HepG2 (cell line): Measurements from ENCODE around the gene MEIG1. TPM values are rescaled to one million over a fixed set of nuclear protein-coding genes. Genes with fewer than 3 reads are reported as not detected.

Experiments used
- ATM ChIP-seq: fragments of 450-650 bp; IDR thresholded peaks from 2 replicates; pipeline ENCODE4 v1.7.1; 2017; ENCODE audit warnings: mild to moderate bottlenecking, borderline replicate concordance
- CBX5 ChIP-seq: sonication (generic); formaldehyde crosslinking; IDR thresholded peaks from 2 replicates; pipeline ENCODE4 v1.4.0; 2020; ENCODE audit warnings: missing genetic modification reagents, borderline replicate concordance
- DRAP1 ChIP-seq: IDR thresholded peaks from 2 replicates; pipeline ENCODE4 v1.6.1; 2016; ENCODE audit warnings: missing genetic modification reagents, missing compliant biosample characterization
- FOSL1 ChIP-seq: sonication (generic); formaldehyde crosslinking; IDR thresholded peaks from 2 replicates; pipeline ENCODE4 v1.9.0; 2021; ENCODE audit warnings: missing genetic modification reagents, borderline replicate concordance
- HMGXB4 ChIP-seq, 2 experiments: sonication (generic) in 1 of 2; formaldehyde crosslinking in 1 of 2; IDR thresholded peaks; 2 replicates each; pipeline versions ENCODE4 v1.4.0 to v1.6.1; 2018 to 2020; ENCODE audit warnings: missing genetic modification reagents in 2 of 2, borderline replicate concordance in 1 of 2, low read depth in 1 of 2, mild to moderate bottlenecking in 1 of 2, missing biosample characterization in 1 of 2
- HNRNPLL ChIP-seq: fragments of 200-400 bp; formaldehyde crosslinking; IDR thresholded peaks from 2 replicates; pipeline ENCODE4 v1.6.1; 2017; ENCODE audit warnings: mild to moderate bottlenecking, low read depth, low read length; ENCODE audit not compliant: poor library complexity, severe bottlenecking
- KDM3A ChIP-seq: IDR thresholded peaks from 2 replicates; pipeline ENCODE4 v1.6.1; 2018; ENCODE audit warnings: low read depth, missing compliant biosample characterization
- MED1 ChIP-seq: sonication (generic); formaldehyde crosslinking; IDR thresholded peaks from 2 replicates; pipeline ENCODE4 v1.4.0; 2020; ENCODE audit warnings: missing genetic modification reagents
- NRL ChIP-seq: sonication (generic); formaldehyde crosslinking; IDR thresholded peaks from 2 replicates; pipeline ENCODE4 v1.5.0; 2020; ENCODE audit warnings: missing genetic modification reagents, mild to moderate bottlenecking, moderate library complexity, borderline replicate concordance
- PHF21A ChIP-seq: sonication (generic); formaldehyde crosslinking; IDR thresholded peaks from 2 replicates; pipeline ENCODE4 v1.5.0; 2020; ENCODE audit warnings: mild to moderate bottlenecking, missing genetic modification reagents
- POLR2A ChIP-seq, 2 experiments: IDR thresholded peaks; 2 replicates each; pipeline ENCODE4 v1.6.1; 2011; ENCODE audit warnings: low read depth in 2 of 2, low read length in 2 of 2, mild to moderate bottlenecking in 1 of 2, moderate library complexity in 1 of 2; ENCODE audit not compliant: insufficient read depth in 1 of 2
- SALL1 ChIP-seq: sonication (generic); formaldehyde crosslinking; IDR thresholded peaks from 2 replicates; pipeline ENCODE4 v1.8.0; 2022; ENCODE audit warnings: mild to moderate bottlenecking, missing genetic modification reagents
- SNRNP70 ChIP-seq: fragments of 200-400 bp; formaldehyde crosslinking; IDR thresholded peaks from 2 replicates; pipeline ENCODE4 v1.6.1; 2017; ENCODE audit warnings: mild to moderate bottlenecking, low read depth, low read length, moderate library complexity
- THAP11 ChIP-seq: IDR thresholded peaks from 2 replicates; pipeline ENCODE4 v1.6.1; 2016; ENCODE audit warnings: missing biosample characterization, missing genetic modification reagents
- TMF1 ChIP-seq: sonication (generic); formaldehyde crosslinking; IDR thresholded peaks from 2 replicates; pipeline ENCODE4 v1.8.1; 2022; ENCODE audit warnings: low read depth, missing genetic modification reagents
- ZBTB21 ChIP-seq: sonication (generic); formaldehyde crosslinking; IDR thresholded peaks from 2 replicates; pipeline ENCODE4 v1.4.0; 2020; ENCODE audit warnings: missing genetic modification reagents
- ZBTB39 ChIP-seq: sonication (generic); formaldehyde crosslinking; IDR thresholded peaks from 2 replicates; pipeline ENCODE4 v1.5.0; 2020; ENCODE audit warnings: missing genetic modification reagents
- ZBTB7B ChIP-seq: sonication (generic); formaldehyde crosslinking; IDR thresholded peaks from 2 replicates; pipeline ENCODE4 v1.4.0; 2020; ENCODE audit warnings: missing genetic modification reagents
- ZNF225 ChIP-seq: sonication (generic); formaldehyde crosslinking; IDR thresholded peaks from 2 replicates; pipeline ENCODE4 v1.4.0; 2020; ENCODE audit warnings: mild to moderate bottlenecking, missing genetic modification reagents
- ZNF446 ChIP-seq: sonication (generic); formaldehyde crosslinking; IDR thresholded peaks from 2 replicates; pipeline ENCODE4 v1.5.0; 2020; ENCODE audit warnings: mild to moderate bottlenecking, missing genetic modification reagents
- ZNF614 ChIP-seq: IDR thresholded peaks from 2 replicates; pipeline ENCODE4 v1.6.1; 2018; ENCODE audit warnings: missing biosample characterization, missing genetic modification reagents, inconsistent platforms, borderline replicate concordance
- ZSCAN31 ChIP-seq: sonication (generic); formaldehyde crosslinking; IDR thresholded peaks from 2 replicates; pipeline ENCODE4 v1.5.0; 2020; ENCODE audit warnings: low read depth, mild to moderate bottlenecking, missing genetic modification reagents
- polyA plus RNA-seq, 8 experiments: library from polyadenylated mRNA; depleted of rRNA in 3 of 8; stranded (reverse) in 7 of 8; unstranded in 1 of 8; fragments of >200 nt; fragmentation: Illumina TruSeq in 4 of 8; extraction: Trizol in 4 of 8; gene quantifications; 2 replicates each; pipeline versions ENCODE4 v1.2.1 to v1.2.3, GENCODE V29; 2011 to 2016; ENCODE audit warnings: low read depth in 4 of 8, missing spikeins in 1 of 8, mixed read lengths in 1 of 8; ENCODE audit not compliant: insufficient read depth in 1 of 8
- total RNA-seq, 5 experiments: library from RNA; depleted of rRNA; stranded (reverse); fragments of >200 nt; fragmentation: Illumina TruSeq; extraction: Trizol; gene quantifications; 2 replicates each; pipeline ENCODE4 v1.2.3, GENCODE V29; 2016; ENCODE audit warnings: low read depth in 1 of 5
- TF ChIP-seq, protein P1 (sequence below): IDR thresholded peaks from 2 replicates; pipeline ENCODE4 v1.6.1; 2016
- TF ChIP-seq, protein P2 (sequence below): sonication (generic); formaldehyde crosslinking; IDR thresholded peaks from 2 replicates; pipeline ENCODE4 v1.8.1; 2023; ENCODE audit warnings: missing genetic modification reagents, mild to moderate bottlenecking, borderline replicate concordance
- TF ChIP-seq, protein P3 (sequence below): sonication (generic); formaldehyde crosslinking; IDR thresholded peaks from 2 replicates; pipeline ENCODE4 v1.4.0; 2020; ENCODE audit warnings: mild to moderate bottlenecking, missing genetic modification reagents

The MEIG1 gene
- total and polyA plus RNA-seq, 2 of the 13 experiments (the other 11 are each of a cell fraction or from before 2014, with no cell fraction given): not detected

DNA sequence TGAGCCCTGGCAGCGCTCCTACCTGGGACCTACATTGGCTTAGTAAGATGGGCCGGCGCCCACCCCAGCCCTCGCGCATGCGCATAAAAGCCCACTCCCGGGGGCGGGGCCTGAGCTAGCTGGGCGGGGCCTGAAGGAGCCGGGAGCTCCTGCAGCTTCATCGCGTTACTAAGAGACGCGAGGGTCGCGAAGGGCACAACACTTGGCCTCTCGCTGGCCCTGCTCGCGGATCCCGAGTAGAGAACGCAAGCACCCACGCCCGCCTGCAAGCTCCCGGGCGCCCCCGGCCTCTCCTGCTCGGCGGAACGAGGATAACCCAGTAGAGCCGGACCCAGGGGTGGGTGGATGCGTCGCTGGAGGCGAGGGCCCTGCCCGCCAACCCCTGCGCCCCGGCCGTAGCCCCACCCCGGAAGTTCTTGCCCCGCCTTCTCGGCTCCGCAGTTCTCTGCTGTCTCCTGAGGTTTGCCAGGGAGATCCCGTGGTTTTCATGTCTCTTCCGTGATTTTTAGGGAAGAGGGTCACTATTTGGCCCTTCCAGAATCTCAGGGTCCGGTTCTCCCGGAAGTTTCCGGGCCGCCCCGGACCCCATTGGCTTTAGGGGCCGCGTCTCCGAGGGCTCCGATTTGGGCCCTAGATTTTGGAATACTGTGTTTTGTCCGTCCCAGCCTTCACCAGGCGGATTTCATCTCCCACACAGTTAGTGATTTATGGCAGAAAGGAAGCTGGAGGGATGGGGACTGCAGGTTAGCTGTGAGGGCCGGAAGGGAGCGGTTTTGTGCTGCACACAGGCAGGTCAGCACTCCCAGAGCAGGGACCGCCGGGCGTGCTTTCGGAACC, at the start of gene MEIG1 (continued):
- 0 out of 2 replicates have a peak, but pooled peaks have one; percentile 23 for TF ChIP-seq ZBTB39
- peak; percentile 28 to 65; a peak in 3 of 4 replicates for TF ChIP-seq HMGXB4 (CRISPR knock-in tag; IDR thresholded peaks at IDR 0.05; ENCODE audit: borderline replicate concordance in 1 of 2, low read depth in 1 of 2)
- TF ChIP-seq ZSCAN31 (CRISPR knock-in tag): peak; percentile 42; the same call in 1 of the 2 replicates
- TF ChIP-seq ZBTB21: 0 out of 2 replicates have a peak, but pooled peaks have one; percentile 13
- TF ChIP-seq MED1 (CRISPR knock-in tag): peak; percentile 36; the same call in 1 of the 2 replicates
- peak; percentile 81 for TF ChIP-seq THAP11 (CRISPR knock-in tag)
- TF ChIP-seq SNRNP70: no peak
- peak; percentile 48; the same call in 1 of the 2 replicates for TF ChIP-seq PHF21A
- TF ChIP-seq, protein P1, sequence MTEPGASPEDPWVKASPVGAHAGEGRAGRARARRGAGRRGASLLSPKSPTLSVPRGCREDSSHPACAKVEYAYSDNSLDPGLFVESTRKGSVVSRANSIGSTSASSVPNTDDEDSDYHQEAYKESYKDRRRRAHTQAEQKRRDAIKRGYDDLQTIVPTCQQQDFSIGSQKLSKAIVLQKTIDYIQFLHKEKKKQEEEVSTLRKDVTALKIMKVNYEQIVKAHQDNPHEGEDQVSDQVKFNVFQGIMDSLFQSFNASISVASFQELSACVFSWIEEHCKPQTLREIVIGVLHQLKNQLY (CRISPR knock-in tag): no peak
- TF ChIP-seq FOSL1: no peak
- peak; percentile 51; the same call in 1 of the 2 replicates for TF ChIP-seq ZNF614
- no peak for TF ChIP-seq ATM
- TF ChIP-seq ZNF225 (CRISPR knock-in tag): no peak
- TF ChIP-seq HNRNPLL: peak; percentile 83
- TF ChIP-seq TMF1 (CRISPR knock-in tag): no peak
- TF ChIP-seq NRL (CRISPR knock-in tag): no peak
- peak; percentile 61 for TF ChIP-seq SALL1 (CRISPR knock-in tag)
- TF ChIP-seq ZBTB7B (CRISPR knock-in tag): peak; percentile 43; the same call in 1 of the 2 replicates
- TF ChIP-seq KDM3A (CRISPR knock-in tag): peak; percentile 43; the same call in 1 of the 2 replicates
- no peak for TF ChIP-seq CBX5 (CRISPR knock-in tag)
- peak; percentile 51 to 72 for TF ChIP-seq POLR2A (IDR thresholded peaks at IDR 0.05; ENCODE audit: insufficient read depth in 1 of 2, low read depth in 2 of 2, low read length in 2 of 2)
- TF ChIP-seq ZNF446 (CRISPR knock-in tag): no peak
- TF ChIP-seq, protein P2, sequence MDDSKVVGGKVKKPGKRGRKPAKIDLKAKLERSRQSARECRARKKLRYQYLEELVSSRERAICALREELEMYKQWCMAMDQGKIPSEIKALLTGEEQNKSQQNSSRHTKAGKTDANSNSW (CRISPR knock-in tag): peak; percentile 53; the same call in 1 of the 2 replicates
- peak; percentile 89 for TF ChIP-seq DRAP1 (CRISPR knock-in tag)
- TF ChIP-seq, protein P3, sequence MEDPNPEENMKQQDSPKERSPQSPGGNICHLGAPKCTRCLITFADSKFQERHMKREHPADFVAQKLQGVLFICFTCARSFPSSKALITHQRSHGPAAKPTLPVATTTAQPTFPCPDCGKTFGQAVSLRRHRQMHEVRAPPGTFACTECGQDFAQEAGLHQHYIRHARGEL (CRISPR knock-in tag): no peak
